Activated B cell treated with CpG ODN at 0.5 μM for 24 hours (primary cell): ENCODE results near the gene NUDT19. TPM values are rescaled to one million over a fixed set of nuclear protein-coding genes. Genes with fewer than 3 reads are reported as not detected.
"Not testable (repeated sequence)": the region's sequence is repeated elsewhere in the genome, so short reads cannot be mapped to it uniquely, and the experiment has no call there.

Source experiments
- ATAC-seq: fragments of 200-7000 bp; cut with Tn5 transposase; one replicate; pipeline ENCODE4 v1.10.0; 2021; ENCODE audit warnings: low read depth, mild to moderate bottlenecking, moderate library complexity
- CTCF ChIA-PET: fragments of 350-600 bp; sonication (Branson Sonifier 250); formaldehyde crosslinking; loops from one replicate; lab custom pipeline; 2021; ENCODE audit warnings: antibody characterized with exemption; lab: Charles Lee
- POLR2A ChIA-PET: fragments of 350-600 bp; sonication (Branson Sonifier 250); formaldehyde crosslinking; loops from one replicate; lab custom pipeline; 2021; ENCODE audit warnings: antibody characterized with exemption; lab: Charles Lee
- DNase-seq: peaks from one replicate; pipeline ENCODE4 v3.0.0; 2022
- H3K27ac Mint-ChIP-seq: one replicate; pipeline ENCODE4 v1.8.0; 2020; ENCODE audit warnings: mixed read lengths
- H3K27me3 Mint-ChIP-seq: one replicate; pipeline ENCODE4 v1.8.0; 2021; ENCODE audit warnings: mixed read lengths
- H3K36me3 Mint-ChIP-seq: one replicate; pipeline ENCODE4 v1.8.0; 2021; ENCODE audit warnings: low read depth, mixed read lengths
- H3K4me1 Mint-ChIP-seq: one replicate; pipeline ENCODE4 v1.8.0; 2021; ENCODE audit warnings: mixed read lengths
- H3K4me3 Mint-ChIP-seq: one replicate; pipeline ENCODE4 v1.8.0; 2020; ENCODE audit warnings: mild to moderate bottlenecking, mixed read lengths
- H3K9me3 Mint-ChIP-seq: one replicate; pipeline ENCODE4 v1.8.0; 2020; ENCODE audit warnings: mixed read lengths
- intact Hi-C: fragments of 100-400 bp; cut with micrococcal nuclease; formaldehyde crosslinking; loops from one replicate; pipeline ENCODE4 v1.15.1; 2024
- total RNA-seq: library from RNA; stranded (reverse); gene quantifications from 2 replicates; pipeline ENCODE4 v1.2.3, GENCODE V29; 2022
- TF ChIP-seq, protein P1 (sequence below): fragments of 200-600 bp; IDR thresholded peaks from one replicate; pipeline ENCODE4 v1.8.0; 2022; ENCODE audit warnings: antibody characterized with exemption, mild to moderate bottlenecking

NUDT19 gene
- total RNA-seq, 1 donor from 2014 or later = 9.0 TPM

DNA sequence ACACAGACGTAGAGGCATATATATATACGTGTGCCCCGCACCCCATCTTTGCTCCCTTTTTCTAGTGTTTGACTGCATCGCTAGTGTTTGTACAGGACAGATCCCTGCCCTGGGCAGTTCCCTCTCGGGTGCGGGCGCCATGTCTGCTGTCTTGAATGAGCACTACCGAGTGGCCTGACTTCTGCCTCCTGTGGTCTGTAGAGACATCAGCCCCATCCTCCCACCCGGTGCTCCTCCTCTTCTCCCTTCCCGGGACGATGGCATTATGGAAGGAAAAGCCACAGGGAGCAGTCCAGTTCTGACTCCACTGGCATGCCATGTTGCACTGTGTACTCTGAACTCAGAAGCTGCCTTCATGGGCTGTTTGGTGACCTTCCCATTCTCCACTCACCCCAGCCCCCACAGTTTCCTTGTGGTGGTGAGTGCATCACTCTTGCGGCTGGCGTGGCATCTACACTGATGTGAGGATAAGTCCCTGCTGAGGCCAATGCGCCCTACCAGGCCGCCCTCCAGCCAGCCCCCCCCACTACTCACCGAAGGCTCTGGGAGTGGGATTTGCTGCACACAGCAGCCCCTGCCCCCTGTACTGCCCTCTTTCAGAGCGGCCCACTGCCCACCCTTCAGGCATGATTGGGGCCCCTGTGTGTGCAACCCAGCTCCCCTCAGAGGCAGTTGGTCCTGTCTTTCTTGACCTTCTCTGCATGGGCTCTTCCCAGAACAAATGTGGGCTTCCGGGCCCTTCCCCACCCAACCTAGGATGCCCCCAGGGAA is 53.1 kb downstream of the NUDT19 start:
- DNase-seq (no peak), ATAC-seq (no peak)
- Mint-ChIP-seq H3K4me3 (no peak overlapping the region), H3K9me3 (no peaks in the 10 kb centered on the region), H3K4me1 (no peaks in the 10 kb centered on the region), H3K27me3 (peaks cover 13% of the 10 kb centered on the region), H3K36me3 (no peaks in the 10 kb centered on the region), H3K27ac (no peak overlapping the region)
- TF ChIP-seq, protein P1, sequence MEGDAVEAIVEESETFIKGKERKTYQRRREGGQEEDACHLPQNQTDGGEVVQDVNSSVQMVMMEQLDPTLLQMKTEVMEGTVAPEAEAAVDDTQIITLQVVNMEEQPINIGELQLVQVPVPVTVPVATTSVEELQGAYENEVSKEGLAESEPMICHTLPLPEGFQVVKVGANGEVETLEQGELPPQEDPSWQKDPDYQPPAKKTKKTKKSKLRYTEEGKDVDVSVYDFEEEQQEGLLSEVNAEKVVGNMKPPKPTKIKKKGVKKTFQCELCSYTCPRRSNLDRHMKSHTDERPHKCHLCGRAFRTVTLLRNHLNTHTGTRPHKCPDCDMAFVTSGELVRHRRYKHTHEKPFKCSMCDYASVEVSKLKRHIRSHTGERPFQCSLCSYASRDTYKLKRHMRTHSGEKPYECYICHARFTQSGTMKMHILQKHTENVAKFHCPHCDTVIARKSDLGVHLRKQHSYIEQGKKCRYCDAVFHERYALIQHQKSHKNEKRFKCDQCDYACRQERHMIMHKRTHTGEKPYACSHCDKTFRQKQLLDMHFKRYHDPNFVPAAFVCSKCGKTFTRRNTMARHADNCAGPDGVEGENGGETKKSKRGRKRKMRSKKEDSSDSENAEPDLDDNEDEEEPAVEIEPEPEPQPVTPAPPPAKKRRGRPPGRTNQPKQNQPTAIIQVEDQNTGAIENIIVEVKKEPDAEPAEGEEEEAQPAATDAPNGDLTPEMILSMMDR = no peak
- intact Hi-C loops = no loop called here
- ChIA-PET POLR2A (no interaction called here), CTCF (no interaction called here)

DNA sequence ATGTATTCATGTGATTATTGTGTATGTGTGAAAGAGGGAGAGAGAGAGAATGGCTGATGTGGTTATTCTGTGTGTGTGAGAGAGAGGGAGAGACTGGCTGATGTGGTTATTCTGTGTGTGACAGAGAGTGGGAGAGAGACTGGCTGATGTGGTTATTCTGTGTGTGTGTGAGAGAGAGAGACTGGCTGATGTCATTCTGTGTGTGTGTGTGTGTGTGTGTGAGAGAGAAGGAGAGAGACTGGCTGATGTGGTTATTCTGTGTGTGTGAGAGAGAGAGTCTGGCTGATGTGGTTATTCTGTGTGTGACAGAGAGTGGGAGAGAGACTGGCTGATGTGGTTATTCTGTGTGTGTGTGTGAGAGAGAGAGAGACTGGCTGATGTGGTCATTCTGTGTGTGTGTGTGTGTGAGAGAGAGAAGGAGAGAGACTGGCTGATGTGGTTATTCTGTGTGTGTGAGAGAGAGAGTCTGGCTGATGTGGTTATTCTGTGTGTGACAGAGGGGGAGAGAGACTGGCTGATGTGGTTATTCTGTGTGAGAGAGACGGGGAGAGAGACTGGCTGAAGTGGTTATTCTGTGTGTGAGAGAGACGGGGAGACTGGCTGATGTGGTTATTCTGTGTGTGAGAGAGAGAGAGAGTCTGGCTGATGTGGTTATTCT is 54.1 kb downstream of the NUDT19 start:
- CTCF ChIA-PET, H3K4me3 Mint-ChIP-seq, intact Hi-C loops, H3K4me1 Mint-ChIP-seq, DNase-seq, H3K9me3 Mint-ChIP-seq, H3K27ac Mint-ChIP-seq, ATAC-seq, POLR2A ChIA-PET, H3K36me3 Mint-ChIP-seq: not testable (repeated sequence)
- peaks cover 18% of the 10 kb centered on the region for H3K27me3 Mint-ChIP-seq

DNA sequence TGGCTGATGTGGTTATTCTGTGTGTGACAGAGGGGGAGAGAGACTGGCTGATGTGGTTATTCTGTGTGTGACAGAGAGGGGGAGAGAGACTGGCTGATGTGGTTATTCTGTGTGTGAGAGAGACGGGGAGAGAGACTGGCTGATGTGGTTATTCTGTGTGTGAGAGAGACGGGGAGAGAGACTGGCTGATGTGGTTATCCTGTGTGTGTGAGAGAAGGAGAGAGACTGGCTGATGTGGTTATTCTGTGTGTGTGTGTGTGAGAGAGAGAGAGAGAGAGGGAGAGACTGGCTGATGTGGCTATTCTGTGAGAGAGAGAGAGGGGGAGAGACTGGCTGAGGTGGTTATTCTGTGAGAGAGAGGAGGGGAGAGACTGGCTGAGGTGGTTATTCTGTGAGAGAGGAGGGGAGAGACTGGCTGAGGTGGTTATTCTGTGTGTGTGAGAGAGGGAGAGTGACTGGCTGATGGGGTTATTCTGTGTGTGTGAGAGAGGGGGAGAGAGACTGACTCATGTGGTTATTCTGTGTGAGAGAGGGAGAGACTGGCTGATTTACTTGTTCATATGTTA is 55.1 kb downstream of the NUDT19 start:
- H3K27ac Mint-ChIP-seq, H3K4me3 Mint-ChIP-seq, POLR2A ChIA-PET, H3K36me3 Mint-ChIP-seq, H3K9me3 Mint-ChIP-seq, DNase-seq, ATAC-seq, intact Hi-C loops, H3K4me1 Mint-ChIP-seq, CTCF ChIA-PET: not testable (repeated sequence)
- peaks cover 23% of the 10 kb centered on the region for H3K27me3 Mint-ChIP-seq

DNA sequence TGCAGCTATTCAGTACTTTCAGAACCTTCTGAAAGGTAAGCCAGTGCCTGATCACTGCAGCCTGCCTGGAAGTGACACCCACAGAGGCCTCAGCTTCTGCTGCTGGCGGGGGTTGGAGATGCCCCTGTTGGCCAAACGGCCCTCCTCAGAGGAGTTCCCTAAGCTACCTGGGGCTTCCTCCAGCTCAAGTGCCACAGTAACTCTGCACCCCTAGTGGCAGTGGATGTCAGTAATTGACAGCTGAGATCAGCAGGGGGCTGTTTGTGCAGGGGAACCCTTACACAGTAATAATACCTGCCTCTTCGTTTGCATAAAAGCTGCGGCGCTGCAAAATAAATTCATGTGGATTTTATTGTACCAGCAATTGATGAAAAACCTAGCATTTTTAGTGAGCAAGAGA is 56.9 kb downstream of the NUDT19 start:
- H3K4me3 Mint-ChIP-seq = no peak overlapping the region
- no peak overlapping the region for H3K27ac Mint-ChIP-seq
- DNase-seq (no peak), ATAC-seq (no peak)
- ChIA-PET CTCF (no interaction called here), POLR2A (interaction anchor here (0.6 kb wide), 1 partner anchor 98 kb away, joined by 4 read pairs; no protein-coding TSS in a partner anchor)
- TF ChIP-seq, protein P1 = no peak
- H3K9me3 Mint-ChIP-seq = no peaks in the 10 kb centered on the region
- intact Hi-C loops = no loop called here
- no peaks in the 10 kb centered on the region for H3K4me1 Mint-ChIP-seq
- H3K27me3 Mint-ChIP-seq = peaks cover 27% of the 10 kb centered on the region
- no peaks in the 10 kb centered on the region for H3K36me3 Mint-ChIP-seq

DNA sequence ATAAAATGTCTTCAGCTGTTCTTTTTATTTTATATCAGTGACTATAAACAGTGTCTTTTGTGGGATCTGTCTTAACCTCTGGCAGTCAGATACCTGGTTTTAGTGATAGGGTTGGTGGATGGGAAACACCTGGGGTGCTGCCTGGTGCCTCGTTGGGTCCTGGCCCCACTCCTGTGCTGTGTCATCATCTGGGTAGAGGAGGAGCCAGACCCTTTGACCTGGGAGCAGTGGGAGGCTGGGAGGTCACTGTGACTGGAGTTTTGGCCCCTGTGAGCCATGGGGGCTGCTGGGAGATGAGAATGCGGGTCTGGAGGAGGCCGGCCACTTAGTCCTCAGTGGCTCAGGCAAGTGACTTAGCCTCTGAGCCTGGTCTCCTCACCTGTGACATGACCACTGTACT is 57.3 kb downstream of the NUDT19 start:
- H3K27ac Mint-ChIP-seq = no peak overlapping the region
- no peaks in the 10 kb centered on the region for H3K36me3 Mint-ChIP-seq
- TF ChIP-seq, protein P1 = no peak
- CTCF ChIA-PET = no interaction called here
- H3K9me3 Mint-ChIP-seq = no peaks in the 10 kb centered on the region
- ATAC-seq (no peak), DNase-seq (no peak)
- peaks cover 27% of the 10 kb centered on the region for H3K27me3 Mint-ChIP-seq
- POLR2A ChIA-PET = no interaction called here
- H3K4me1 Mint-ChIP-seq = no peaks in the 10 kb centered on the region
- intact Hi-C loops = no loop called here
- H3K4me3 Mint-ChIP-seq = no peak overlapping the region

DNA sequence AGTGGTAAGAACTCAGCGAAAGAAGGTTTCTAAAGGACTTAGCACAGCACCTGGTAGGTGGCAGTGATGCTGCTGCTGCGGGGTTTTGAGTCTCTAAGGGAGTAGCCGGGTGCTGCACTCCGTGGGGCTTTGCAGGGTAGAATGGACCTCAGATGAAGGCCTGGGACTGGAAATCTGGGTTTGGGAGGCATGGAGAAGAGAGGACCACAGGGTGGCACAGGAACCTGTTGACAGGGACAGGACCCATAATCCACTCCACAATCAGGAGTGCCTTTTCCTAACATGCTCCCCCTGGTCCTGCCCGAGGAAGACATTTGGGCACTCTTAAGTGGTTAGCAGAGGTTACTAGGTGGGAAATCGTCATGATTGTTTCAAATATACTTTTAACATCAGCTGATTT is 57.7 kb downstream of the NUDT19 start:
- Mint-ChIP-seq H3K9me3 (no peaks in the 10 kb centered on the region), H3K4me3 (no peak overlapping the region), H3K36me3 (no peaks in the 10 kb centered on the region), H3K4me1 (no peaks in the 10 kb centered on the region), H3K27ac (no peak overlapping the region), H3K27me3 (peaks cover 27% of the 10 kb centered on the region)
- TF ChIP-seq, protein P1 = no peak
- DNase-seq = no peak
- ATAC-seq = no peak
- intact Hi-C loops = no loop called here
- CTCF ChIA-PET = no interaction called here
- POLR2A ChIA-PET = no interaction called here
